Spleen (tissue), 13 donors: ENCODE measurements around the gene CCDC73. TPM values are rescaled to one million over a fixed set of nuclear protein-coding genes. Genes with fewer than 3 reads are reported as not detected.

Source experiments
- DNase-seq: peaks from one replicate; pipeline ENCODE4 v3.0.0-alpha.2; 2020
- H3K27ac ChIP-seq, 8 donors: fragments of 200-600 bp; sonication (generic) in 7 of 8; 1 replicate in 4 of 8; 2 replicates in 4 of 8; pipeline versions ENCODE4 v1.5.0 to v1.8.0; 2016 to 2021; ENCODE audit warnings: inconsistent platforms in 4 of 8, mild to moderate bottlenecking in 4 of 8, moderate library complexity in 1 of 8
- H3K27me3 ChIP-seq, 7 donors: fragments of 200-600 bp; sonication (generic) in 6 of 7; replicated peaks in 1 of 7; 1 replicate in 4 of 7; 2 replicates in 3 of 7; pipeline versions ENCODE4 v1.5.0 to v1.8.0; 2016 to 2021; ENCODE audit warnings: inconsistent platforms in 3 of 7, mild to moderate bottlenecking in 1 of 7
- H3K36me3 ChIP-seq, 6 donors: fragments of 200-600 bp; sonication (generic) in 5 of 6; 1 replicate in 4 of 6; 2 replicates in 2 of 6; pipeline versions ENCODE4 v1.5.0 to v1.8.0; 2016 to 2021; ENCODE audit warnings: inconsistent platforms in 2 of 6
- H3K4me1 ChIP-seq, 6 donors: fragments of 200-600 bp; sonication (generic) in 5 of 6; 1 replicate in 3 of 6; 2 replicates in 3 of 6; pipeline versions ENCODE4 v1.5.0 to v1.8.0; 2016 to 2021; ENCODE audit warnings: inconsistent platforms in 3 of 6
- H3K4me3 ChIP-seq, 8 donors: fragments of 200-600 bp; sonication (generic) in 7 of 8; 1 replicate in 4 of 8; 2 replicates in 4 of 8; pipeline versions ENCODE4 v1.5.0 to v1.8.0; 2016 to 2021; ENCODE audit warnings: inconsistent platforms in 4 of 8, mild to moderate bottlenecking in 4 of 8, moderate library complexity in 2 of 8
- H3K9me3 ChIP-seq, 8 donors: fragments of 200-600 bp; sonication (generic) in 7 of 8; 1 replicate in 4 of 8; 2 replicates in 4 of 8; pipeline versions ENCODE4 v1.5.0 to v1.8.0; 2016 to 2021; ENCODE audit warnings: inconsistent platforms in 4 of 8
- CTCF ChIP-seq, 11 experiments: fragments of 200-600 bp in 7 of 11; fragments of 450-650 bp in 4 of 11; sonication (generic) in 4 of 11; IDR thresholded peaks in 8 of 11; conservative IDR thresholded peaks in 3 of 11; 1 replicate in 7 of 11; 2 replicates in 4 of 11; pipeline versions ENCODE4 v1.4.0 to v1.8.0; 2016 to 2021; ENCODE audit warnings: antibody characterized with exemption in 11 of 11, inconsistent platforms in 4 of 11, mild to moderate bottlenecking in 1 of 11
- POLR2A ChIP-seq, 3 donors: fragments of 450-650 bp; IDR thresholded peaks; one replicate each; pipeline ENCODE4 v1.5.1; 2017; ENCODE audit warnings: antibody characterized with exemption in 3 of 3, mild to moderate bottlenecking in 1 of 3
- POLR2AphosphoS5 ChIP-seq, 3 donors: sonication (generic); formaldehyde crosslinking; IDR thresholded peaks; one replicate each; pipeline ENCODE4 v1.5.1; 2017; ENCODE audit warnings: antibody characterized with exemption in 3 of 3
- WGBS, 5 donors: extraction: QIAGEN DNeasy Blood & Tissue Kit in 3 of 5; methylation state at CpG; one replicate each; pipeline versions ENCODE4 v1.1.5 to v1.1.7; 2013 to 2018; 5-methylcytosine and 5-hydroxymethylcytosine counted together
- intact Hi-C: fragments of 100-400 bp; cut with DNase I; formaldehyde crosslinking; loops from one replicate; pipeline ENCODE4 v1.15.0; 2023; ENCODE audit warnings: low total_unique reads
- long read RNA-seq, 2 donors: transcript quantifications; one replicate each; lab custom pipeline, GENCODE V29; 2026
- polyA plus RNA-seq, 3 donors: library from polyadenylated mRNA; stranded (reverse); fragments of 200-250 nt; gene quantifications; one replicate each; pipeline ENCODE4 v1.2.1, GENCODE V29; 2013
- total RNA-seq, 7 donors: library from RNA; depleted of rRNA in 3 of 7; stranded (reverse); fragments of >200 nt in 3 of 7; fragmentation: NEBNext Ultra II Directional in 4 of 7; extraction: Animal tissue kit (Norgen Biotek cat#: 25700) in 4 of 7; gene quantifications; one replicate each; pipeline versions ENCODE4 v1.1.0 to v1.2.1, GENCODE V29; 2016 to 2021
- donor health status: healthy with polysubstance abuse.
- donor health status: DM: no; HTN: no; CAD: no; lungs with moderate emphysema.
- donor health status: DM: no; HTN: no; CAD: no.
- donor health status: Bipolar disorder and iron deficiency.
- donor health status: healthy.
- donor health status: DM: no; HTN: no; CAD: no.
- donor health status: DM: yes; HTN: yes; CAD: no.

The CCDC73 gene
- total RNA-seq (1 to 10 TPM in 2 of 7 donors, under 1 TPM in 4, not detected in 1; 0.46 to 2.1 (median 0.72) TPM), polyA plus RNA-seq (under 1 TPM; 0.16 to 0.18 (median 0.17) TPM)
- long read RNA-seq, donor 1, partial matches to known transcripts: 6 of 6 reads
- long read RNA-seq, donor 1, other reads (novel, unspliced or antisense): 0 of 6 reads
- long read RNA-seq, donor 2: 0 reads

- Histone ChIP-seq H3K27ac (no peak within 1 kb of the TSS), H3K9me3 (no peaks in the 10 kb centered on the region)
- DNase-seq: no peak
These were observed at the start of gene CCDC73 for GRCh38 chr11:32794439-32794838. CCDC73 (minus strand) TSS chr11:32794662; CDS start chr11:32760243, 34,419 bp downstream.

GRCh38 chr11:32843544-32843943 is 49.1 kb upstream of the CCDC73 start:
- H3K27ac ChIP-seq: no peak overlapping the region
- no peaks in the 10 kb centered on the region for H3K27me3 ChIP-seq
- 51 to 75% (median 67%) methylated on average over 3 of the region's 3 CpGs for WGBS, 5 donors
- DNase-seq: no peak
- no peak for TF ChIP-seq POLR2A (IDR thresholded peaks at IDR 0.05)
- TF ChIP-seq CTCF (IDR thresholded peaks at IDR 0.05 in 8 of 11, conservative IDR thresholded peaks at IDR 0.05 in 3 of 11): no peak
- no peak for TF ChIP-seq POLR2AphosphoS5 (IDR thresholded peaks at IDR 0.05)
- intact Hi-C loops: no loop called here
- no peak overlapping the region for H3K4me3 ChIP-seq
- peaks cover 0 to 6% (median 0%) of the 10 kb centered on the region in 8 donors for H3K9me3 ChIP-seq
- peaks cover 0 to 5% (median 1%) of the 10 kb centered on the region in 6 donors for H3K4me1 ChIP-seq
- peaks cover 0 to 61% (median 0%) of the 10 kb centered on the region in 6 donors for H3K36me3 ChIP-seq

More at GRCh38 chr11:32794439-32794838, at the start of gene CCDC73:
- Histone ChIP-seq H3K36me3 (no peaks in the 10 kb centered on the region), H3K27me3 (no peaks in the 10 kb centered on the region), H3K4me3 (no peak within 1 kb of the TSS), H3K4me1 (peaks cover 0 to 11% (median 7%) of the 10 kb centered on the region in 6 donors)
- TF ChIP-seq CTCF (IDR thresholded peaks at IDR 0.05 in 8 of 11, conservative IDR thresholded peaks at IDR 0.05 in 3 of 11) (no peak), POLR2AphosphoS5 (IDR thresholded peaks at IDR 0.05) (no peak), POLR2A (IDR thresholded peaks at IDR 0.05) (no peak)
- 90 to 97% (median 93%) methylated on average over 12 of the region's 12 CpGs for WGBS, 5 donors
- intact Hi-C loops: loop anchor here (5.0 kb wide), 1 partner anchor 472 kb away; no protein-coding TSS in a partner anchor

GRCh38 chr11:32840587-32840986 is 46.1 kb upstream of the CCDC73 start:
- TF ChIP-seq POLR2A (IDR thresholded peaks at IDR 0.05) (no peak), CTCF (IDR thresholded peaks at IDR 0.05 in 8 of 11, conservative IDR thresholded peaks at IDR 0.05 in 3 of 11) (no peak), POLR2AphosphoS5 (IDR thresholded peaks at IDR 0.05) (no peak)
- DNase-seq: no peak
- no peaks in the 10 kb centered on the region for H3K27me3 ChIP-seq
- peaks cover 0 to 64% (median 0%) of the 10 kb centered on the region in 6 donors for H3K36me3 ChIP-seq
- no peak overlapping the region for H3K27ac ChIP-seq
- no peaks in the 10 kb centered on the region for H3K4me1 ChIP-seq
- H3K9me3 ChIP-seq: no peaks in the 10 kb centered on the region
- no peak overlapping the region for H3K4me3 ChIP-seq
- intact Hi-C loops: no loop called here
- WGBS, 5 donors: 67 to 96% (median 80%) methylated on average over 2 of the region's 2 CpGs

- H3K4me1 ChIP-seq: no peaks in the 10 kb centered on the region
- H3K27me3 ChIP-seq: no peaks in the 10 kb centered on the region
- TF ChIP-seq POLR2AphosphoS5 (IDR thresholded peaks at IDR 0.05) (no peak), POLR2A (IDR thresholded peaks at IDR 0.05) (no peak), CTCF (IDR thresholded peaks at IDR 0.05 in 8 of 11, conservative IDR thresholded peaks at IDR 0.05 in 3 of 11) (no peak)
- peaks cover 0 to 60% (median 0%) of the 10 kb centered on the region in 6 donors for H3K36me3 ChIP-seq
- H3K27ac ChIP-seq: no peak overlapping the region
- no peak overlapping the region for H3K4me3 ChIP-seq
- intact Hi-C loops: no loop called here
- 91 to 97% (median 92%) methylated on average over 2 of the region's 2 CpGs for WGBS, 5 donors
- H3K9me3 ChIP-seq: no peaks in the 10 kb centered on the region
- no peak for DNase-seq
These were observed 44.8 kb upstream of the CCDC73 start for GRCh38 chr11:32839308-32839707.
